ENCODE measurements around the gene NCOA1. TPM values are rescaled to one million over a fixed set of nuclear protein-coding genes. Genes with fewer than 3 reads are reported as not detected.

NCOA1 gene
- total and polyA plus RNA-seq, 4 donors: 6.5 to 26.6 (median 16.3) TPM

DNA sequence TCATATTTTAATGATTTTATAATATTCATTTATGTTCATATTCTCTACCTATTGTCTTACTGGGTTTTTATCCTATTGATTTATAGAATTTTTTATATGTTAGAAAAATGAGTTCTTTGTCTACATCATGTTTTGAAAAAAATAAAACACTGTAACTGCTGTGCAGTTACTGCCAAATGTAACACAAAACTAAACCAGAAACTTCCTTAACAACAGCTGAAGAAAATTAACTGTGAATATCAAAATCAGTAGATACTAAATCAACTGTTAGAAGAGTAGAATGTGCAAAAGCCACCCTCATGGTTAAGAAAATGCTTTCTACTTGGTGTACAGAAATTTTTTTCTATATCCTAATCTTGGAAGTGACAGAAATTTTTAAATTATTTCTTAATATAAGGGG, 232.6 kb downstream of the NCOA1 start:
- peaks cover under 1 to 8% (median 2%) of the 10 kb centered on the region in 4 donors for H3K36me3 ChIP-seq (ENCODE audit: control insufficient read depth in 4 of 4, insufficient read depth in 3 of 4, low read depth in 1 of 4, low read length in 3 of 4)
- H3K4me1 ChIP-seq (ENCODE audit: control insufficient read depth in 4 of 4, insufficient read depth in 4 of 4, low read length in 3 of 4): peaks cover 3 to 21% (median 9%) of the 10 kb centered on the region in 4 donors
- H3K9me3 ChIP-seq (ENCODE audit: control insufficient read depth in 4 of 4, low read length in 3 of 4): no peaks in the 10 kb centered on the region
- H3K27ac ChIP-seq (ENCODE audit: low read depth in 1 of 2, low read length in 2 of 2): no peak overlapping the region
- H3K4me3 ChIP-seq (ENCODE audit: low read depth in 1 of 3, low read length in 3 of 3): no peak overlapping the region
- DNase-seq (ENCODE audit: low spot score): no peak
- TF ChIP-seq RAD21 (IDR thresholded peaks at IDR 0.05) (no peak), RXRA (IDR thresholded peaks at IDR 0.05) (no peak), EGR1 (IDR thresholded peaks at IDR 0.05; ENCODE audit: low read depth in 2 of 2) (no peak), FOXA2 (IDR thresholded peaks at IDR 0.05) (no peak), YY1 (IDR thresholded peaks at IDR 0.05) (no peak), SP1 (IDR thresholded peaks at IDR 0.05) (no peak), FOXA1 (IDR thresholded peaks at IDR 0.05) (no peak), HNF4G (IDR thresholded peaks at IDR 0.05) (no peak), NR2F2 (IDR thresholded peaks at IDR 0.05) (no peak), TAF1 (conservative IDR thresholded peaks at IDR 0.05) (no peak), JUND (IDR thresholded peaks at IDR 0.05) (no peak), HNF4A (conservative IDR thresholded peaks at IDR 0.05) (no peak), GABPA (IDR thresholded peaks at IDR 0.05 in 1 of 2, conservative IDR thresholded peaks at IDR 0.05 in 1 of 2) (no peak)
- TF ChIP-seq, protein P1, sequence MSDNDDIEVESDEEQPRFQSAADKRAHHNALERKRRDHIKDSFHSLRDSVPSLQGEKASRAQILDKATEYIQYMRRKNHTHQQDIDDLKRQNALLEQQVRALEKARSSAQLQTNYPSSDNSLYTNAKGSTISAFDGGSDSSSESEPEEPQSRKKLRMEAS (IDR thresholded peaks at IDR 0.05): no peak
- TF ChIP-seq, protein P2, sequence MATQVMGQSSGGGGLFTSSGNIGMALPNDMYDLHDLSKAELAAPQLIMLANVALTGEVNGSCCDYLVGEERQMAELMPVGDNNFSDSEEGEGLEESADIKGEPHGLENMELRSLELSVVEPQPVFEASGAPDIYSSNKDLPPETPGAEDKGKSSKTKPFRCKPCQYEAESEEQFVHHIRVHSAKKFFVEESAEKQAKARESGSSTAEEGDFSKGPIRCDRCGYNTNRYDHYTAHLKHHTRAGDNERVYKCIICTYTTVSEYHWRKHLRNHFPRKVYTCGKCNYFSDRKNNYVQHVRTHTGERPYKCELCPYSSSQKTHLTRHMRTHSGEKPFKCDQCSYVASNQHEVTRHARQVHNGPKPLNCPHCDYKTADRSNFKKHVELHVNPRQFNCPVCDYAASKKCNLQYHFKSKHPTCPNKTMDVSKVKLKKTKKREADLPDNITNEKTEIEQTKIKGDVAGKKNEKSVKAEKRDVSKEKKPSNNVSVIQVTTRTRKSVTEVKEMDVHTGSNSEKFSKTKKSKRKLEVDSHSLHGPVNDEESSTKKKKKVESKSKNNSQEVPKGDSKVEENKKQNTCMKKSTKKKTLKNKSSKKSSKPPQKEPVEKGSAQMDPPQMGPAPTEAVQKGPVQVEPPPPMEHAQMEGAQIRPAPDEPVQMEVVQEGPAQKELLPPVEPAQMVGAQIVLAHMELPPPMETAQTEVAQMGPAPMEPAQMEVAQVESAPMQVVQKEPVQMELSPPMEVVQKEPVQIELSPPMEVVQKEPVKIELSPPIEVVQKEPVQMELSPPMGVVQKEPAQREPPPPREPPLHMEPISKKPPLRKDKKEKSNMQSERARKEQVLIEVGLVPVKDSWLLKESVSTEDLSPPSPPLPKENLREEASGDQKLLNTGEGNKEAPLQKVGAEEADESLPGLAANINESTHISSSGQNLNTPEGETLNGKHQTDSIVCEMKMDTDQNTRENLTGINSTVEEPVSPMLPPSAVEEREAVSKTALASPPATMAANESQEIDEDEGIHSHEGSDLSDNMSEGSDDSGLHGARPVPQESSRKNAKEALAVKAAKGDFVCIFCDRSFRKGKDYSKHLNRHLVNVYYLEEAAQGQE (IDR thresholded peaks at IDR 0.05): no peak
- TF ChIP-seq, protein P3, sequence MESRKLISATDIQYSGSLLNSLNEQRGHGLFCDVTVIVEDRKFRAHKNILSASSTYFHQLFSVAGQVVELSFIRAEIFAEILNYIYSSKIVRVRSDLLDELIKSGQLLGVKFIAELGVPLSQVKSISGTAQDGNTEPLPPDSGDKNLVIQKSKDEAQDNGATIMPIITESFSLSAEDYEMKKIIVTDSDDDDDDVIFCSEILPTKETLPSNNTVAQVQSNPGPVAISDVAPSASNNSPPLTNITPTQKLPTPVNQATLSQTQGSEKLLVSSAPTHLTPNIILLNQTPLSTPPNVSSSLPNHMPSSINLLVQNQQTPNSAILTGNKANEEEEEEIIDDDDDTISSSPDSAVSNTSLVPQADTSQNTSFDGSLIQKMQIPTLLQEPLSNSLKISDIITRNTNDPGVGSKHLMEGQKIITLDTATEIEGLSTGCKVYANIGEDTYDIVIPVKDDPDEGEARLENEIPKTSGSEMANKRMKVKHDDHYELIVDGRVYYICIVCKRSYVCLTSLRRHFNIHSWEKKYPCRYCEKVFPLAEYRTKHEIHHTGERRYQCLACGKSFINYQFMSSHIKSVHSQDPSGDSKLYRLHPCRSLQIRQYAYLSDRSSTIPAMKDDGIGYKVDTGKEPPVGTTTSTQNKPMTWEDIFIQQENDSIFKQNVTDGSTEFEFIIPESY (IDR thresholded peaks at IDR 0.05): no peak
- TF ChIP-seq, protein P4, sequence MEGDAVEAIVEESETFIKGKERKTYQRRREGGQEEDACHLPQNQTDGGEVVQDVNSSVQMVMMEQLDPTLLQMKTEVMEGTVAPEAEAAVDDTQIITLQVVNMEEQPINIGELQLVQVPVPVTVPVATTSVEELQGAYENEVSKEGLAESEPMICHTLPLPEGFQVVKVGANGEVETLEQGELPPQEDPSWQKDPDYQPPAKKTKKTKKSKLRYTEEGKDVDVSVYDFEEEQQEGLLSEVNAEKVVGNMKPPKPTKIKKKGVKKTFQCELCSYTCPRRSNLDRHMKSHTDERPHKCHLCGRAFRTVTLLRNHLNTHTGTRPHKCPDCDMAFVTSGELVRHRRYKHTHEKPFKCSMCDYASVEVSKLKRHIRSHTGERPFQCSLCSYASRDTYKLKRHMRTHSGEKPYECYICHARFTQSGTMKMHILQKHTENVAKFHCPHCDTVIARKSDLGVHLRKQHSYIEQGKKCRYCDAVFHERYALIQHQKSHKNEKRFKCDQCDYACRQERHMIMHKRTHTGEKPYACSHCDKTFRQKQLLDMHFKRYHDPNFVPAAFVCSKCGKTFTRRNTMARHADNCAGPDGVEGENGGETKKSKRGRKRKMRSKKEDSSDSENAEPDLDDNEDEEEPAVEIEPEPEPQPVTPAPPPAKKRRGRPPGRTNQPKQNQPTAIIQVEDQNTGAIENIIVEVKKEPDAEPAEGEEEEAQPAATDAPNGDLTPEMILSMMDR (IDR thresholded peaks at IDR 0.05; ENCODE audit: low read depth, low read length, missing input control): no peak
- TF ChIP-seq, protein P5, sequence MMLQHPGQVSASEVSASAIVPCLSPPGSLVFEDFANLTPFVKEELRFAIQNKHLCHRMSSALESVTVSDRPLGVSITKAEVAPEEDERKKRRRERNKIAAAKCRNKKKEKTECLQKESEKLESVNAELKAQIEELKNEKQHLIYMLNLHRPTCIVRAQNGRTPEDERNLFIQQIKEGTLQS (IDR thresholded peaks at IDR 0.05): no peak
- no peak overlapping the region for H3K9ac ChIP-seq (ENCODE audit: low read depth in 1 of 2, low read length in 2 of 2)
- no peaks in the 10 kb centered on the region for H3K27me3 ChIP-seq (ENCODE audit: control insufficient read depth in 4 of 4, insufficient read depth in 4 of 4, low read length in 3 of 4)

Data from liver (tissue), 9 donors.